HG03565 (cell line): Measurements from ENCODE around the gene CCDC74A.
"Not testable (repeated sequence)": the region's sequence is repeated elsewhere in the genome, so short reads cannot be mapped to it uniquely, and the experiment has no call there.

ENCODE experiments used
- ATAC-seq: cut with Tn5 transposase; IDR thresholded peaks from one replicate; pipeline ENCODE4 v1.9.1; 2021; ENCODE audit warnings: mild to moderate bottlenecking, moderate library complexity; ENCODE audit not compliant: unreplicated experiment

Gene CCDC74A

GRCh38 chr2:131544813-131545165 lies 17.1 kb downstream of the CCDC74A start:
- not testable (repeated sequence) for ATAC-seq

GRCh38 chr2:131552871-131553270 lies 25.2 kb downstream of the CCDC74A start:
- ATAC-seq: no peak

- no peak for ATAC-seq
Observed at GRCh38 chr2:131556998-131557397, 29.3 kb downstream of the CCDC74A start.

- ATAC-seq: no peak
Observed at GRCh38 chr2:131557558-131558321, 30.1 kb downstream of the CCDC74A start.

- ATAC-seq: no peak
Observed at GRCh38 chr2:131566371-131566770, 38.7 kb downstream of the CCDC74A start.

GRCh38 chr2:131567891-131568290 lies 40.2 kb downstream of the CCDC74A start:
- ATAC-seq: no peak

GRCh38 chr2:131568401-131568800 lies 40.7 kb downstream of the CCDC74A start:
- ATAC-seq: not testable (repeated sequence)

GRCh38 chr2:131572175-131572574 lies 44.5 kb downstream of the CCDC74A start:
- ATAC-seq: no peak

GRCh38 chr2:131577812-131578211 lies 50.1 kb downstream of the CCDC74A start:
- ATAC-seq: no peak

- ATAC-seq: no peak
Observed at GRCh38 chr2:131580187-131580586, 52.5 kb downstream of the CCDC74A start.
